NCI-H2029 (cell line): ENCODE data around the gene STN1.

Experiments used
- DNase-seq: peaks from one replicate; lab custom pipeline; 2025; lab: John Stamatoyannopoulos, UW

STN1 gene

DNA sequence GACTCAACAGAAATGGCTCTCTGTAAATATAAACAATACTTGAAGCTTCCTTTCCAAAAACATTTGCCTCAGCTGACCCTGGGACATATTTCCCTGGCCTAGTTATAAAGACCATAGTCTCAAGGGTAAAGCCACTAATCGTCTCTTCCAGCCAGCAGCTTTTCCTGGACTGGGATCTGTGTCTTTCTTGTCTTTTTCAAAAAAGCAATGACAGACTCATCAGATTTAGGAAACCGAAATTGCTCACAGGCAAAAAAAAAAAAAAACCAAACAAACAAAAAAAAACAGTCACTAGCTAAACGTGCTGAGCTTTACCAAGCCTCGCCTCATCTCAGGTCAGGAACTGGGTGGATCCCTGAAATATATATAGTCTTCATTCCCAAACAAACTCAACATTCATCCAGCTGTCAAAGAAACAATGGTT lies 23.5 kb downstream of the STN1 start:
- no peak for DNase-seq

DNA sequence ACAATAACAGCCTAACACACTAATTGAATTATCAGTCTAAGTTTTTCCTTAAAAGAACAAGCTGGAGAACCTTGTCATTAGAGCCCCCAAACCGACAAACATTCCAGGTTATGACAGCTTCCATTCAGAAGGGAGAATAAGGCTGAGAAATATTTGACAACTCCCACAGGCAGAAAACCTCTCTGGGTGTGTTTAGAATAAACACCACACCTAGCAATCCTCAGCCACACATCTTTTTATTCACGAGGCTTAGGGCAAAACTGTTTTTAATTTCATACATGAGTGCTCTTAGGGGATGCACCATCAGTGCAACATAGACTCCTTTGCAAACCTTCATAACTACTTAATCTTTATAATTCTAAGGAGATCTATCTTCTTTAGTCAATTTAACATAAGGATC lies 24.2 kb downstream of the STN1 start:
- no peak for DNase-seq

DNA sequence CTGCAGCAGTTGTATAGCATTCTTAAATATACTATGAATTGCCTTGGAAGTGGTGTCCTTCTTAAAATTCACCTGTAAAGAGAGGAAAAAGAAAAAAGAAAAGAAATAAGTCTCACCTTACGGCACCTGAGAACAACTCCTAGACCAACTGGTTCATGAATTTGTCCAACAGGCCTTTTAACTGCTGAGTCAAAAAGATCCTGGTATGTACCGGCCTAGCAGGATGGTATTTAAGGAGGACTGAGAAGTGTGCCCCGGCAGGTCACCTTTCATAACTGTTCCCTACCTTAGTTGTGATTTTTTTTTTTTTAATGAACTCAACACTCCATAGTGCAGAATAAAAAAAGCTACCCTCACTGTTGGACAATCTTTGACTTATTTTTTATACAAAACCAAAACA lies 25.8 kb downstream of the STN1 start:
- no peak for DNase-seq

DNA sequence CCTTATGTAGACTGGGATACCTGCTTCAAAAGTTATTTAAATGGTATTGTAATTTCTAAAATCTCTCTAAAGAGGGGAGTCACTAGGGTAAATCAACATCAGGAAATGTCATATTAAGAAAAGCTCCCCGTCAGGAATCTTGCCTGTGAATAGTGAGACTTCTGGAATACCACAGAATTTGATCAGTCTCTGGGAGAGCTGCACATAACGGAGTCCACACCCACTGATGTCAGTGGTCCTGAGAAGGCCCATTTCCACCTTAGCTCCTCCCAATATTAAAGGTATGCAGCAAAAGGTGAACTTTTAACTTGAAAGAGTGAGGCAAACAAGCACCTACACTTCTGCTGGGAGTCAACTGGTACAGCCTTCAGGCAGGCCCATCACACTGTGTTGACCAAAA lies 27.3 kb downstream of the STN1 start:
- no peak for DNase-seq

DNA sequence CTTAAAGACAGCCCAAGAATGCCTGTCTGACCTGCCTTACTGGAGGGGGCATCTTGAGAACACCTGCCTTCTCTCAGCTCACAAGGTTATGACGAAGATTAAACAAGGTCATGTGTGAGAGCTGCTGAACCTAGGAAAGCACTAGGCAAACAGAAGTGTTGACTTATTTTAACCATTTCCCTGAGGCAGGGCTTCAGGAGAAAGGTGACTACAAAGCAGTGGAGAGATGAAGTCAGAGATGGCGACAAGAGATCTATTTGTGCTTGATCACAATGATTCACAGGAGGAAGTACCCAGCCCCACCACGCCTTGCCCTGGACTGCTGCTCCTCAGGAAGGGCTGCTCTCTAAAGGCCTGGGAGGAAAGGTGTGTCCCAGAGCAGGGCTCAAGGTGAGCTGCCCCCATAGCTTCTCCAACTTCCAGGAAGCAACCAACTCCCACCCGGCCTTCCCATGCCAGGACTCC lies 27.8 kb downstream of the STN1 start:
- peak; percentile 29 for DNase-seq

DNA sequence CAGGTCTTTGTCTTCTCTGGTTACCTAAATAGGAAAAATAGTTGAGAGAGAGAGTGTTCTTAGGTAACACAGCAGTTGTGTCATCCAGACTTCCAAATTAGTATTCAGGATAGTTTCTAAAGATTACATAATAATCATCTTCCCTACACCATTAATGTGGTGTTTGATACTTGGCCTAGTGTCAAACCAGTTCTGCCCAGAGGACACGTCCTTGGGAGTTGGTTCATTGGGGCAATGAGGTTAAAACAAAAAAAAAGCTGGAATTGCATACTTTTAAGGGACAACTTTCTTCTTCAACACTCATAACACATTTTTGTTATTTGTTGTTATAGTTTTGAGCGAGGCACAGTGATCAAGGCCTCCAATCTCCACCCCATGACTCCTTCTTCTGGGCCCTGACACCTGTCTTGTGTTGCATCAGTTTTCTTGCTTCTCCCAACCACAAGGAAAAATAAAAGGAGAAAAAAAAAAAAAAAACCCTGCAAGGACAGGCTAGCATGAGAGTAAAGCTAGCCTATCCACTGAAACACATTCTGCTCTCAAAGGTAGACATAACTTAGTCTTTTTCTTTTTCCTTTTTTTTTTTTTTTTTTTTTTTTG lies 28.8 kb downstream of the STN1 start:
- DNase-seq = no peak

DNA sequence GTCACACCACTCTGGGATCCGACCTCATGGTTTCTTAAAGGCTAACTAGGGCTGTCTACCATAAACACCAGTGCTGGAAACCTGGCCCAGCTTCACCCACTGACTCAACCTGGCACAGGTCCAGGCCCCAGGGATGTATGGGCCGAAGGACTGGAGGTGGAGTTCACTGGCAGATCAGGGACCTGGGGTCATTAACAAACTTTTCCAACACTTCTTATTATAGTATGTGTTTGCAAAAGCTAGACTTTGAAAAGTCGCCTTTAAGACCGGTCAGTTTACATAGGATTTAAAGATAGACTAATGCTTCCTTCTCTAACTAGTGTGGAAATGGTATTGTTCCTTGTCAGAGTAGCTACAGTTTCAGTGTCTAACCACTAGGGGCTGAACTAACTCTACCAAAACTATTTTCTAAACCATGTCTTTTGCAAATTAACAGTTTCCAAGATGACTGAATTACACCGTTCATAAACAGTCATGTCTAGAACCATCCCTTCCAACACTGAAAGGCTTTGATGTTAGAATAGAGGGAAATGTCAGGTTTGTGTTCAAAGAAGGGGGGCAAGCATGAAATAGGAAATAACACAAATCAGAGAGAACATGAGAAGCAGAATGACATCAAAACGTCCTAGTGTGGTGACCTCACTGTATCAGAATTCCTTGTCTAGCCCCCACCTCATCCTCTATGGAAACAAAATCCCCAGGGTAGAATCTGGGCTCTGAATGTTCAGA lies 29.7 kb downstream of the STN1 start:
- peak; percentile 8 for DNase-seq

DNA sequence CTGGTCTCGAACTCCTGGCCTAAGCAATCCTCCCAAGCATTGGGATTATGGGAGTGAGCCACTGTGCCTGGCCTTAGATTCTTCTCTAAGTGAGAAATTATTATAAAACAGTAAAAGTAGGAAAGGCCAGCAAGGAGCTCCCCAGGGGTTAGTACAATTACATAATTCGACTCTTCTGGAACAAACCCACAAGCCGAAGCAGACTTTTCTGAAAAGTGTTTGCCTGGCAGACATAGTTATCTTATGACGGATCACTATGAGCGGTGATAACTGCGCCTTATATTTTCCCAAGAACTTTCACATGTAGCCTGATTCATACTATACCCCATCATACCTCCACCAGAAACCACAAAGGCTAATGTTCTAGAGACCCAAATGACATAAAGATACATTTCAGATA lies 32.4 kb downstream of the STN1 start:
- no peak for DNase-seq

DNA sequence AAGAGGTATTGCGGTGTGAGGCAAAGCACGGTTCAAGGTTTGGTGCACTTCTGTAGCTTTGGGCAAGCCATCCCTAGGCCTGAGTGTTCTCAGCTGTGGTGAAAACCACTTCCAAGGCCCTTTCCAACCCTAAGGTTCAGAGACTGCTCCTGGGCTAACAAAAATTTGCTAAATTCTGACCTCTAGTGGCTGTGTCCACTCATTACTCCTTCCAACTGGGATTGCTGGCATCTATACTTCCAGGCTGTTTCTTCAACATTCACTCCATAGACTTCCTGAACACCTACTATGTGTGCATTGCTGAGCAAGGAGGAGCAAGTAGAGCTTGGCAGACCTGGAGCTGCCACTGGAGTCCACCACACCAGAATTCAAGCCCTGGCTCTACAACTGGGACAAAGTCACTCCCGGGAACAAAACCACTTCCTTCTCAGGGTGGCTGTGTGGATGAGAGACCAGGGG lies 33.3 kb downstream of the STN1 start:
- DNase-seq = peak; percentile 21

DNA sequence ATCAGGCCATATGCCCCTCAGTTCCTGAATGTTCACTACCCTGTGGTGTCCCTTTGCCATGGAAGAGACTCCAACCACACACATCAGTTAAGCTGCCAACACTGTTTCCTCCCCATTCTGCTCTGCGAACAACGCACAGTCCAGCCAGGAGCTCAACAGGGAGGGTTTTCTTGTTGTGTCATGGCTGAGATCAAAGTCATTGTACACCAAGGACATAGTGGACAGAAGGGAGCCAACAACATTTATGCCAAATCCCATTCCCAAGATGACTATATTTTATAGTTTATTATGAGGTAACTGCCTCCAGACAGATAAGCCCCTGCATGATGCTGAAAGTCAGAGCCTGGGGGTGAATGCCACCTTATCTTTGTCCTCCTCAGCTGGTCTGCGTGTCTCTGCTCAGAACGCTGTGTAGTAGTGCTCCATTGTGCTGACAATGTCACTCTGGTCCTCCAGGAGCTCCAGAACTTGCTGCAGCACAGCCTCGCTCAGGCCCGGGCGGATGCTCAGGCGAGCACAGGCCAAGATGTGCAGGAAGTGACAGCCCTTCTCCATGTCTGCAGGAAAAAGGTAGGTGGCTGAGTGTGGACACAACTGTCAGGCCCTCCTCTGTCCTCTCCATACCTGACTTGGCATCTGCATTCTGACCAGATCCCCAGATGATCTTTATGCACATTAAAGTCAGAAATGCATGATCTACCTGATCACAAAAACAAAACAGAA lies 35.5 kb downstream of the STN1 start:
- no peak for DNase-seq

DNA sequence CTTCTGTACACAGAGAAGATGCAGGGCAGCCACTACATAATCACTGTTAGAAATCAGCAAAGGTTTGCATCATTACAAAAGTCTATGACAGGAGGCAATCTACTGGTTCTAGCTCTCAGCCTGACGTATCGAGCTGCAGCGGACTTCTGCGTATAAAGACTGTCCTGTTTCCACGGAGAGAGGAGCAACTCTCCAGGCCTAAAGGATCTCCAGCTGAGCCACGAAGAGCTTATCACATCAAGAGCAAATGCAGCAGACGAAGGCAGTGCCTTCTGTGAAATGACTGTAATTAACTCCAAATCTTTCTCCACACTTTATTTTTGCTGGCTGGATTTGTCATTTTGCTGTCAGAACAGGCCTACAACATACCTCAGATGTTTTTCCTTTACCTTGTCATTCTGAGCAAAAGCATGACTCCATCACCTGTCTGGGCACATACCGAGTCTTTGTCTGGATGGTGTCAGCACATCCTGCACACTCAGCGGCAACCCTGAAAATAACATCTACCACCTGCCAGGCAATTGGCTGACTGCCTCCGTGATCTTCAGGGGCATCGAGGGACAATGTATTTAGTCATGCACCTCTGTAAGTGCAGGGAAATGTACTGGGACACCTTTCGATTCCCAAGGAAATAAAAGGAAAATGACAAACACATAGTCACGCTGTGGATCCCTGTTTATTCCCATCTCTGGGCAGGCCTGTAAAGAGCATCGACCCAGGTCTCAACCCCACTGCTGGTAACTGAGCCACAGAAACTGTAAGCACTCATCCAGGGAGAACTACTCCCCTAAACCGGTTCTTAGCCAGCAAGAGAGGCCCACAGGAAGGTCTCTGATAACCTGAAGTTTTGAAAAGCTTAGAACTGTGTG lies 36.3 kb downstream of the STN1 start:
- DNase-seq = peak; percentile 21

DNA sequence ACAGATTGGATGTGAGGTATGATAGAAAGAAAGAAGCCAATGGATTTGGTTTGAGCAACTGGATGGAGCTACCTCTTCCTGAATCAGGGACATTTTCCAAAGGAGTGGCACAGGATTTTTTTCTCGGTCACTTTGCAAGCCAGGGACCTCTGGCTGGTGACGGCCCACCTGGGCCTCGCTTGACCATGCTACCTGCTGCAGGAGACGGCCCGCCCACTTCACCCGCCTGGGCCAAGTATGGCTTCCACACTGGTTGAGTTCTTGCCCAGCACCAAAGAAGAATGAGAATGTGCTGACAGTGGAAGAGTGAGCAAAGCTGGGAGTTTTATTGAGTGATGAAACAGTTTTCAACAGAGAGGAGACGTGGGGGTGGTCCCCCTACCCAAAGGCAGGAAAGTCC lies 38.2 kb downstream of the STN1 start:
- no peak for DNase-seq

DNA sequence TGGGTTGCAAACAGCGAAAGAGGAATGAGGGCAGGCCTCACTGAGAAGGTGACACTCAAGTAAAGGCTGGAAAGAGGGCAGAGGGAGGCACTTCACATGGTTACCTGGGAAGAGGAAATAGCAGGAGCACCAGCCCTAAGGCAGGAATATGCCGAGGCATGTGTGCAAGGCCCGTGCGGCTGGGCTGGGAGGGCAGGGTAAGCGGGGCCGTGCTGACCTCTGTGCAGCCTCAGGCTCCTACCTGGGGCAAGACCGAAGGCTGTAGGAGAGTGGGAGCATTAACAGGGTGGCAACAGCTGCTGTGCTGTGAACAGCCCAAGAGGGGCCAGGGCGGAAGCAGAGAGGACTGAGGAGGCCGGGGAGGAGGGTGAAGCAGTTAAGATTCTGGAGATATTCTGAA lies 38.6 kb downstream of the STN1 start:
- no peak for DNase-seq

DNA sequence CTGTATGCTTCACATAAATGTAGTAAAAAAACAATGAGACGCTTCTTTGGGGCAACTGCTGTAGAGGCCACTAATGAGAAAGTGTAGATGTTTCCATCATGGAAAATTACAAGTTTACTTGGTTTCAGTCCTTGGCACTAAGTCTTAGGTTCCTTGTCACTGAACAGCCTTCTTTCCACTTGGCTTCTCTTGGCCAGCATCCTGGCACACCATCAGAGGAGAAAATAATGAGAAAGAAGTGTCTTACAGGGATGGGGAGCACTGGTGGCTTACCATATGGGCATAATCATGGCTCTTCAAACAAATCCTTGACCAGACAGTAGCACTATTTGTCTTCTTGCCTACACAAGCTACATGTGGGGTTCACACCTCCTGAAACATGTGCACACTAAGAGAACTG lies 40.1 kb downstream of the STN1 start:
- DNase-seq = no peak

DNA sequence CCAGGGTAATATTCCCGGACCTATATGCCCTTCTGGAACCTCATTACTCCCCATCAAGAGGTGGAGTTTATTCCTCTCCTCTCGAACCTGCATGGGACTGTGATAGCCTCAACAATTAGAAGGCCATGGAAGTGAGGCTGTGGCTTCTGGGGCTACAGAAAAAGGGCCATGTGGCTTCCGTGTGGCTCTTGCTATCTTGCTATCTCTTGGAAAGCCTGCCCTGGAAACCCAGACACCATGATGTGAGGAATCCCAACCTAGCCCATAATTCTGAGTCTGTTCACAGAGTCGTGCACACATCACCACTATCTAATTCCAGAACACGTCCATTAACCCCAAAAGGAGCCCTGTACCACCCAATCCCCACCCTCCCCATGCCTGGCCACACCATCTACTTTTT lies 41.8 kb downstream of the STN1 start:
- no peak for DNase-seq

DNA sequence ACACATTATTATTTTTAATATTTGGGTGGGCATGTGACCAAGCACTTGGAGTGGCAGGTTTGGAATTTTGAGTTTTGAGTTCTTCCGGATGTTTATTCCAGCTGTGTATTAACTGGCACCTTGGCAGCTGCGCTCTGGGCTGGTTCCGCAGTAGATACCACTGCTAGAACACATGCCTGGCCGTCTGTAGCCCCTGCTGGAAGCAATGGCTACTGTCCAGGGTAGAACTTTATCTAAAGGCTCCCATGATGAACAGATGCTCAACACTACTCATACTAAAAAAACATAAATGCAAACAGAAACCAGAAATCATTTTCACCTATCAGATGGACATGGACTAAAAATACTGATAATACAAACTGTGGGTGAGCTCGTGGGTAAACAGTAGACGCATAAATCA lies 43.3 kb downstream of the STN1 start:
- no peak for DNase-seq

DNA sequence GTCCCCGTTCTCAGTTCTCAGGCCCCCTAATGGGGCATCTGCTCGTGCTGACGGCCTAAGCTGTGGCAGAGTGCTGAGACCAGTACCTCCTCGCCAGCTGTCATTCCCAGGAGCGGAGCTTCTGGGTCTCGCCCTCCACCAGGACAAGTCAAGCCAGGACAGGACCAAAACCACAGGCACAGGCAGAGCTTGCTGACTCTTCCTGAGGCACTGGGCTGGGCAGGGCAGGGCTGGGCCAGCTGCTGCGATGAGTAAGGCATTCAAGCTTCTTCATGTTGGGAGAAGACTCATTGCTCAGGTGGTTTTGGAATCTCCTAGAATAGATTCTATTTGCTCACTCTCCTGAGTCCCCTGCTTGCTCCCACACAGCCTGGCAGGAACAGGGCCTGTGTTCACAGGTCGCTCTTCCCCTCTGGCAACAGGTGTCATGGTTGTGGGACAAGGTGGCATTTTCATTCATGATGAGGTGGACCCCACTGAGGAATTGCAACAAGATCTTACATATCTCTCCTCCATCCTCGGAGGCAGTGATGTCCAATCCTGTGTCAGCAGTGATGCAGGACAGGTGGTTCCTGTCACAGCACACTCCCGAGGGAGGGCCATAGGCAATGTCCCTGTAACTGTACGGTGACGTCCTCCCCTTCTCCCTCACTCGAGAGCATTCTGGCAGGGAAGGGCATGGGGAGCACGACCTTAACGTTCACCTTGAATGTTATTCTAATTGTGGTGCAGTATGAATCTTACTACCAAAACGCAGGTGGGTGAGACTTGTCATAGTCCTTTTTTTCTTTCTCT lies 45.6 kb downstream of the STN1 start:
- no peak for DNase-seq

DNA sequence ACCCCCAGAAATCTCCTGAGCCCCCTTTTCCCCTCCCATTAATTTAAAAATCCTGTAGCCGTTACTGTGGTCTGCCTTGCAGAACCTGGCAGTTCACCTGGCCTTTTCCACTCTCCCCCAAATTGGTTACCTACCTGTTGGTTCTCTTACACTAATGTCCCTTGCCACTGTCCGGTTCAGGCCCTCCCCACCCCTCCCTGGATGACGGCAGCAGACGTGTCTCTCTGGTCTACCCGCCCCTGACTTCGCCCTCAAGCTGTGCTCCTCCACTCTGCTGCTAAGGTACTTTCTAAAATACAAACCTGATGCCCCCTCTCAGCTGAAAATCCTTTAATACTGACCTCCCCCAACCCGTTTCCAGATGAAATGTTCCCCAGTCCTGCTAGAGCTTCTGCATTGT lies 47.0 kb downstream of the STN1 start:
- DNase-seq = no peak

DNA sequence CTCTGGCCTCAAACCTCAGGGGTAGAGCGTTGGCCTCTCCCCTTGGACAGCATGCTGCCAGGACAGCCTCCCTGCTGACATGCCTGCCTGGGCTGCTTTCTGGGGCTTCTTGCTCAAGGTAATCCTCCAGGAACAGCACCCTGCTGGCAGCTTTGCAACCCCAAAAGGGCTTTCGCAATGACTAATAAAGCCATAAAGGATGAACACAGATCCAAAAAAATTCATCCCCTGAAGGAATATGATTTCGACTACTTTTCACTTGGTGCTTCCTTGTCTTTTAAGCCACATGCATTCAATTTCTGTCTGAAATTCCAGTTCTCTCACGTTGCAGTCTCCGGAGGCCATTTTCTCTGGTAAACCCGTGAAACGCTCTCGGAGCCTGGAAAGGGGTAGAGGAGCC lies 47.5 kb downstream of the STN1 start:
- no peak for DNase-seq

DNA sequence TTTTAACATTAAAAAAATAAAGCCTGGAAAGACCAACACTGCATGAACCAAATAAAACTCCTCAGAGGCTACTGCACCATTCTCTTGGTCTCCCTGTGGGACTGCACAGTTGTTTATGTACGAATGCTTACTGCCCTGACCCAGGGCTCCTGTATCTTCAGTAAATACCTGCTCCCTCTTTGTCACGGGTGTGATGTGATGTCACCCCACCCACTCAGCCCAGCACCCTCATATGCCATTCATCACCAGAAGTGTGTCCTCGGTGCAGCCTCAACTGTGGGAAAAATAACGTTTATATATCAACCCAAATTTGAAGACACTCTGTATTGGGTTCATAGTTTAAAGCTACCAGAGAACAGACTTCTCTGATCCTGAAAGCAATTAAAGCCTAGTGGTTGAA lies 48.6 kb downstream of the STN1 start:
- DNase-seq = no peak

DNA sequence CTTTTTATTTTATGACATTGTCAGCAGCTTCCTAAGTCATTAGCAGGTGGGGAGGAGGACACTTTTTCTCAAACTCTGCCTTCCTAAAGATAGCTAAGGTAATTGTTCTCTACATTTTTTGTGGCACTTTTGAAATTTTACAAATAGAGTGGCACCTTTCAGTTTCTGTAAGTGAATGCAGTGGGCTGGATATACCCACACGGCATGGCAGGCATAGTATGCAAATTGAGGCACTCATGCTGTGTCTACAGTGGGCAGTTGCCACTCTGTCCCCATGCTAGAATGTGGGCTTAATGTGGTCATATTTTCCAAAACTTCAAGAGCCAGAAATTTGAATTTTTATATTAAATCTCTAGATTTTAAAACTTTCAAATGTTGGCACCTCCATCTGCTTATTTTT lies 49.8 kb downstream of the STN1 start:
- no peak for DNase-seq
